GM18858 (cell line): ENCODE measurements around the gene NFAT5.
"Not testable (repeated sequence)": the region's sequence is repeated elsewhere in the genome, so short reads cannot be mapped to it uniquely, and the experiment has no call there.

ENCODE experiments used
- ATAC-seq: cut with Tn5 transposase; IDR thresholded peaks from one replicate; pipeline ENCODE4 v1.9.1; 2021; ENCODE audit not compliant: unreplicated experiment

Gene NFAT5

GRCh38 chr16:69554495-69554894 is 11.3 kb upstream of the NFAT5 start:
- no peak for ATAC-seq

DNA sequence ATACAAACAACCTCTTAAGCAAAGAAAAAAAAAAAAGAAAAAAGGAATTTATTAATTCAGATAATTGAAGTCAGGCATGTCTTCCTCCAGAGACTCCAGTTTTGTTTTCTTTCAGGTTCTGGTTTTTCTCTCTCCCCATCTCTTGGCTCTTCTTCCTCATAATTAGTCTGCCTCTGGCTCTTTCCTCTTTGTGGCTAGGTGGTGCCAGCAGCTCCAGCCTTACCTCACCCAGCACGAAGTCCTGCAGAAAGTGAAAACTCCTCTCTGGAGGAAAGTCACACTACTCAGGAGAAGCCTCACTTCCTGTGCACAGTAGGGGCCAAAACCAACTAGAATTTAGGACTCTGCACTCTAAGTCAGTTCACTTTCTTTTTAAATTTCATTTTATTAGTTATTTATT is 10.3 kb upstream of the NFAT5 start:
- no peak for ATAC-seq

- no peak for ATAC-seq
These were observed 9.9 kb upstream of the NFAT5 start for GRCh38 chr16:69555867-69556266.

DNA sequence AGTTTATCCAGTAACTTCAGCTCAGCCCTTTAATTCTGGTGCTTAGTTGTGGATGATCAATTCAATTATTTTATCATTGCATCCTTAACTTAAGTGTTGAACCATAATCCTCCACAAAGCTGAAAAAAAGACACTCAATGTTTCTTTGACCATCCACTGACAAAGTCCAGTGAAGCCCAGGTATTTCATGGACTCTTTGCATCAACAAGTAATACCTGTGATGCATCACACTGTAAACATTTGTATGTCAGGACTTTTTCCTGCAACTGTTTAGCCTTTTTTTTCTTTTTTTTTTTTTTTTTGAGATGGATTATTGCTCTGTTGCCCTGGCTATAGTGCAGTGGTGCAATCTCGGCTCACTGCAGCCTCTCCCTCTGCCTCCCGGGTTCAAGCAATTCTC is 6.6 kb upstream of the NFAT5 start:
- no peak for ATAC-seq

GRCh38 chr16:69561367-69561766 is 4.4 kb upstream of the NFAT5 start:
- not testable (repeated sequence) for ATAC-seq

DNA sequence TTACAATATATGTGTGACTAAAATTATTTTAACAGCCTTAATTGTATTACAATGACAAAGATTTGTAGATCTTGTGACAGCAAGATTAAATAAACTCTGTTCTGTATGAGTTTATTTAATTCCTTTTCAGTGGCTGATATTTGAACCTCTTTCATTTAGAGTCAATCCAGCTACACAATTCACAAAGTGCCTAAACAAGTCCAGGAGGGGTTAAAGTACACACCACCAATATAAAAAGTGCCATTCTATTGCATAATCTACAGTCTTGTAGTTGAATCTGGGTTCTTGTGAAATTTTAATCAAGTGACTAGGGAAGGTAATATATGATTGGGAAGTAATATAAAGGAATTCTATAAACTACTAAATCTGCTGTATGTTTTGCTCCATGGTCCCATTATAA is 3.9 kb upstream of the NFAT5 start:
- ATAC-seq: no peak

DNA sequence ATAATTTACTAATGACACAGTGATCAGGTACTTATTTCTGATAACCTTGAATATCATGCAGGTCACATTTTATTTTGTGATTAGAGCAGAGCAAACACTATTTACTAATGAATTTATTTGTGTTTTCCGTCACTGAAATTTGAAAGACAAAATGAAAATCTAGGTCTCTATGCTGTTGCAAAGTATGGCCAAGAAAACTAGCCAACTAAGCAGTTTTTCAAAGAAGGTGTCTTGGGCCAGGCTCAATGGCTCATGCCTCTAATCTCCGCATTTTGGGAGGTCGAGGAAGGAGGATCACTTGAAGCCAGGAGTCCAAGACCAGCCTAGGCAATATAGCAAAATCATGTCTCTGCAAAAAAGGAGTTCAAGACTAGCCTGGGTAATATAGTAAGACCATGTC is 3.0 kb upstream of the NFAT5 start:
- no peak for ATAC-seq

GRCh38 chr16:69563605-69564580 is 1.9 kb upstream of the NFAT5 start:
- peak; percentile 40 for ATAC-seq

- no peak for ATAC-seq
These were observed 708 bp upstream of the NFAT5 start for GRCh38 chr16:69564845-69565670.

DNA sequence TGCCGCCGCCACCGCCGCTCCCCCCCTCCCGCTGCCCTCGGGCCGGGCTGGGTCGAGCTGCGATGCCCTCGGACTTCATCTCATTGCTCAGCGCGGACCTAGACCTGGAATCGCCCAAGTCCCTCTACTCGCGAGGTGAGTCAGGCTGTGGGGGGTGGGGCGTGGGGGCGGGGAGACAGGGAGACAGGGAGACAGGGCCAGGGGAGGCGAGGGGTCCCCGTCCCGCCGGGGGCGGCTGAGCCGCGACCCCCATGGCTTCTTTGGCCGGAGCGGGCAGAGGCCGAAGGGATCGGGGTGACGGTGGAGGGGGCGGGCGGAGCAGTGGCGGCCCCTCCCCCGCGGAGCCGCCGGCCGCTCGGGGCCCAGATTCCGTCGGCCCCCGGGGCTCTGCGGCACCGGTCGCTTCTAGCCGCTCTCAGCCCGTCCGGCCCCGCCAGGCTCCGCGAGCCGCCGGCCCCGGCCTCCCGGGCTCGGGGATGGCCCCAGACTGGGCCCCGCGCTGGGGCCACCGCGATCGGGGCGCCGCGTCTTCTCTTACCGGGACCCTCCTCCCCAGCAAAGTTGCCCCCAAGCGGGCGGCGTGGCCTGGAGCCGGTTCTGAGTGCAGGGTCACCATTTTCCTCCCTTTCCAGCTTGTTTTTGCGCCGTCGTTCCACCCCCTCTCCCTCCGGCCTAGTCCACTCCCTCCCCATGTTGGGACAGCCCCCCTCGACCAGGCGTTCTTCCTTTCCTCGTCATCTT is 644 bp downstream of the NFAT5 start:
- ATAC-seq: no peak

- ATAC-seq: no peak
These were observed 1.4 kb downstream of the NFAT5 start for GRCh38 chr16:69566981-69567680.

DNA sequence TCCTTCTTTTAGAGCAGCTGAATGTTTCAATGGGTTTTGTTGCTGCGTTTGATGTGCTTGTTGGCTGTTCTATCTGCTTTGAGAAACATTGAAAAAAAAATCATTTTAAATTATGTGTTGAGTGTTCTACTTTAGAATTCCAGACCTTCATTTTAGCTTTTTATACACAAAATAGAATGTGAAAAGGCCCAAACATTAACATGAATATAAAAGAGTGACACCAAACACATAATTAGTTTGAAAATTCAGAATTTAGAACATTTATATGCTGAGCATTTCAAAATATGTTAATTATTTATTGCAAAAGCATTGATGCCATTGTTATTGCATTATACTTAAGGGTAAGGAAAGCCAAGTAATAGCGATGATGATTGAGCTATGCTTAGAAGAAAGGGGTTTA is 2.9 kb downstream of the NFAT5 start:
- no peak for ATAC-seq

- not testable (repeated sequence) for ATAC-seq
These were observed 13.0 kb downstream of the NFAT5 start for GRCh38 chr16:69578771-69579170.

DNA sequence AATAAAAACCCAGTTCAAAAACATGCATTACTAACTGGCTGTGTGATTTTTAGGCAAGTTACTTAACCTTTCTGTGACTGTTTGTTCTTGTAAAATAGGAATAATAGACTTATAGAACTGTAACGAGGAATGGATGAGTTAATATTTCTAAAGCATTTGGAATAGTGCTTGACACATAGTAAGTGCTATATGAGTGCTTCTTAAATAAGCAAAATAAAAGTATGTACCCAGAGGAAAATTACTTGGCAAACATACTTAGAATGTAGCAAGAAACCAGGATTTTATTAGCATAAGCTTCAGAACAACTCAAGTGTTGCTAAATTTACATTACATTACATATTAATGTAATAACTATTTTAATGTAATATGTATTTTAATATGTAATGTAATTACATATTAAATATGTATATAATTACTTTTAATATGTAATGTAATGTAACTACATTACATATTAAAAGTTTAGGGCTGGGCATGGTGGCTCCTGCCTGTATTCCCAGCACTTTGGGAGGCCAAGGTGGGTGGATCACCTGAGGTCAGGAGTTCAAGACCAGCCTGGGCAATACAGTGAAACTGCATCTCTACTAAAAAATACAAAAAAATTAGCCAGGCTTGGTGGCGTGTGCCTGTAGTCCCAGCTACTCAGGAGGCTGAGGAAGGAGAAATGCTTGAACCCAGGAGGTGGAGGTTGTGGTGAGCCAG is 14.2 kb downstream of the NFAT5 start:
- ATAC-seq: no peak

DNA sequence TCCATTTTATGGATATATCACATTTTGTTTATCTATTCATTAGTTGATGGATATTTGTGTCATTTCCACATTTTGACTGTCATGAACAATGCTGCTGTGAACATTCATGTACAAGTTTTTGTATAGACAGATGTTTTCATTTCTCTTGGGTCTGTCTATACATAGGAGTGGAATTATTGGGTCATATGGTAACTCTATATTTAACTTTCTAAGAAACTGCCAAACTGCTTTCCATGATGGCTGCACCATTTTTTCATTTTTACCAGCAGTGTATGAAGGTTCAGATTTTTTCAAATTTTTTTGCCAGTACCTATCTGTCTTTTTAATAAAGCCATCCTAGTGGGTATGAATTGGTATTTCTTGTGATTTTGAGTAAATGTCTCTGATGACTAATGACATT is 15.5 kb downstream of the NFAT5 start:
- ATAC-seq: no peak

DNA sequence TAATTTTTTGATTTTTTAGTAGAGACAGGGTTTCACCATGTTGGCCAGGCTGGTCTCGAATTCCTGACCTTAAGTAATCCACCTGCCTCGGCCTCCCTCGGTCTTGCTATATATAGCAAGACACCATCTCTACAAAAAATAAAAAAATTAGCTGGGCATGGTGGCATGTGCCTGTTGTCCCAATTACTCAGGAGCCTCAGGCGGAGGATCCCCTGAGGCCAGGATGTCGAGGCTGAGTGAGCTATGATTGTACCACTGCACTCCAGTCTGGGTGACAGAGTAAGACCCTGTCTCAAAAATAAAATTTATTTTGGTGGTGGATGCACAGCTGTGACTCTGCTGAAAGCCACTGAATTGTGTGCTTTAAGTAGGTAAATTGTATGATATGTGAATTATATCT is 18.7 kb downstream of the NFAT5 start:
- ATAC-seq: not testable (repeated sequence)

DNA sequence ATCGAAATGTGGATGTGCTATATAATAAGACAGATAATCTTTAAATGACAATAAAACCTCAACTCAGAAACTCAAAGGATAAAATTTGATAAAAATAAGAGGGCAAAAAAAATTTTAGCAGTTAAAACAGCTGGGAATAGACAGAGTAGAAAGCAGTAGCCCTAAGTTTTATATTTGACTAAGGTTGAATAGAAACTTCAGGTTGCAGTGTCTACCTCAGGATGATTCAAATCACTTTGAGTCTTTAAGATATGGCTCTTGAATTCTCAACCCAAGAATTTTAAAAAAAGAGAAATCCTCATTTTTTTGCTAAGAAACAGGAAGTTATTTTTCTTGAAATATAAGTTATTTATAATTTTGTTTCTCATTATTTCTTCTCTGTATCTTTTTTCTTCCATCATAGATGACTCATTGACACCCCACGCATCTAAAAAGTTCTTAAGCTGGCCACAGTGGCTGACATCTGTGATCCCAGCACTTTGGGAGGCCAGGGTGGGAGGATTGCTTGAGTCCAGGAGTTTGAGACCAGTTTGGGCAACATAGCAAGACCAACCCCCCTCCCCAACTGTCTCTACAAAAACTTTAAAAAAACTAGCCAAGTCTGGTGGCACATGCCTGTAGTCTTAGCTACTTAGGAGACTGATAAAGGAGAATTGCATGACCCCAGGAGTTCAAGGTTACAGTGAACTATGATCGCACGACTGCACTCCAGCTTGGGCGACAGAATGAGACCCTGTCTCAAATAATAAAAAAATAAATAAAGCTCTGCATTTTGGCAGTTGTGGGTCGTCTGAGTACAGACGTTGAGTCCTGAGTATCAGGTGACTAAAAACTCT is 23.9 kb downstream of the NFAT5 start:
- ATAC-seq: no peak

DNA sequence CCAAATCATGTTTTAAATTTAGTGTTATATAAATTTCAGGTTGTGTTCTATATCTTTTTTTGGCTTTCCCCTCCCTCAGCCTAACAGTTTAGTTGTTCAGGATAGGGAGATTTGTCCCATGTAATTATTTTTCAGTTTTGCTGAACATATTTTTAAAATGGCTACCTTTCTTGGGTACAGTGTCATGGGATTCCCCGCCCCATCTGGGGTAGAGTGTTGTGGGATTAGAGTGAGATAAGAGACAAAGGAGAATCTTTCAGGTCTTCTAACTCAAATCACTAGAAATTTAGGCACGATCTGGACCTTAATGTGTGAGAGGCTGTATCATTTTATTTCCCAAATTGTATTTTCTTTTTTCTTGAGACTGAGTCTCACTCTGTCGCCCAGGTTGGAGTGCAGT is 24.8 kb downstream of the NFAT5 start:
- ATAC-seq: no peak

- ATAC-seq: no peak
These were observed 28.0 kb downstream of the NFAT5 start for GRCh38 chr16:69593751-69594255.
